Parathyroid adenoma (tissue), 2 donors: ENCODE data around the gene NFIC.

Experiments used
- H2AFZ ChIP-seq: fragments of 300-600 bp; sonication (generic); one replicate; pipeline ENCODE4 v1.7.0; 2017; ENCODE audit warnings: antibody characterized with exemption, mild to moderate bottlenecking
- H3K27ac ChIP-seq: fragments of 300-600 bp; sonication (generic); one replicate; pipeline ENCODE4 v1.7.0; 2017
- H3K27me3 ChIP-seq: fragments of 300-600 bp; sonication (generic); one replicate; pipeline ENCODE4 v1.7.0; 2017; ENCODE audit warnings: low read length; ENCODE audit not compliant: control insufficient read depth, insufficient read depth
- H3K36me3 ChIP-seq: fragments of 300-600 bp; sonication (generic); one replicate; pipeline ENCODE4 v1.7.0; 2017; ENCODE audit warnings: low read length; ENCODE audit not compliant: control insufficient read depth, insufficient read depth
- H3K4me1 ChIP-seq: fragments of 300-600 bp; sonication (generic); one replicate; pipeline ENCODE4 v1.7.0; 2017; ENCODE audit warnings: control low read depth
- H3K4me2 ChIP-seq: fragments of 300-600 bp; sonication (generic); one replicate; pipeline ENCODE4 v1.7.0; 2017; ENCODE audit warnings: low read length
- H3K4me3 ChIP-seq: fragments of 300-600 bp; sonication (generic); one replicate; pipeline ENCODE4 v1.7.0; 2017; ENCODE audit warnings: low read depth, low read length
- H3K79me2 ChIP-seq: fragments of 300-600 bp; sonication (generic); one replicate; pipeline ENCODE4 v1.7.0; 2017; ENCODE audit warnings: control low read depth
- H3K9ac ChIP-seq: fragments of 300-600 bp; sonication (generic); one replicate; pipeline ENCODE4 v1.7.0; 2017; ENCODE audit warnings: mild to moderate bottlenecking
- H3K9me3 ChIP-seq: fragments of 300-600 bp; sonication (generic); one replicate; pipeline ENCODE4 v1.7.0; 2017; ENCODE audit warnings: low read length; ENCODE audit not compliant: control insufficient read depth
- CTCF ChIP-seq: fragments of 300-600 bp; sonication (generic); IDR thresholded peaks from one replicate; pipeline ENCODE4 v1.7.0; 2017; ENCODE audit warnings: antibody characterized with exemption, mild to moderate bottlenecking
- donor health status: primary hyperparathyroidism.

The NFIC gene

GRCh38 chr19:3462991-3463713 lies 96.8 kb downstream of the NFIC start:
- H3K36me3 ChIP-seq: no peaks in the 10 kb centered on the region
- H3K4me1 ChIP-seq: peaks cover 8% of the 10 kb centered on the region
- no peak overlapping the region for H3K27ac ChIP-seq
- H3K79me2 ChIP-seq: no peaks in the 10 kb centered on the region
- no peak overlapping the region for H3K4me3 ChIP-seq
- no peak overlapping the region for H3K4me2 ChIP-seq
- no peak overlapping the region for H2AFZ ChIP-seq
- H3K9me3 ChIP-seq: no peaks in the 10 kb centered on the region
- H3K27me3 ChIP-seq: no peaks in the 10 kb centered on the region
- no peak overlapping the region for H3K9ac ChIP-seq
- no peak for TF ChIP-seq CTCF

GRCh38 chr19:3463714-3464586 lies 97.6 kb downstream of the NFIC start:
- H3K4me1 ChIP-seq: peaks cover 7% of the 10 kb centered on the region
- no peak for TF ChIP-seq CTCF
- no peaks in the 10 kb centered on the region for H3K36me3 ChIP-seq
- no peak overlapping the region for H3K4me3 ChIP-seq
- H3K79me2 ChIP-seq: no peaks in the 10 kb centered on the region
- no peak overlapping the region for H3K4me2 ChIP-seq
- no peaks in the 10 kb centered on the region for H3K27me3 ChIP-seq
- H2AFZ ChIP-seq: no peak overlapping the region
- H3K9me3 ChIP-seq: no peaks in the 10 kb centered on the region
- H3K9ac ChIP-seq: no peak overlapping the region
- no peak overlapping the region for H3K27ac ChIP-seq

GRCh38 chr19:3464587-3465235 lies 98.3 kb downstream of the NFIC start:
- no peak for TF ChIP-seq CTCF
- H3K4me2 ChIP-seq: no peak overlapping the region
- no peak overlapping the region for H2AFZ ChIP-seq
- H3K27ac ChIP-seq: no peak overlapping the region
- no peak overlapping the region for H3K9ac ChIP-seq
- peaks cover under 1% of the 10 kb centered on the region for H3K4me1 ChIP-seq
- no peak overlapping the region for H3K4me3 ChIP-seq
- H3K27me3 ChIP-seq: no peaks in the 10 kb centered on the region
- H3K79me2 ChIP-seq: no peaks in the 10 kb centered on the region
- no peaks in the 10 kb centered on the region for H3K9me3 ChIP-seq
- H3K36me3 ChIP-seq: no peaks in the 10 kb centered on the region

GRCh38 chr19:3465552-3465951 lies 99.2 kb downstream of the NFIC start:
- Histone ChIP-seq H3K27ac (no peak overlapping the region), H3K4me2 (no peak overlapping the region), H3K4me3 (no peak overlapping the region), H2AFZ (no peak overlapping the region), H3K36me3 (no peaks in the 10 kb centered on the region), H3K9me3 (no peaks in the 10 kb centered on the region), H3K79me2 (no peaks in the 10 kb centered on the region), H3K9ac (no peak overlapping the region), H3K4me1 (no peaks in the 10 kb centered on the region), H3K27me3 (no peaks in the 10 kb centered on the region)
- no peak for TF ChIP-seq CTCF
